Spleen (tissue), 7 donors: ENCODE results near the gene PSD.
"Not testable (repeated sequence)": the region's sequence is repeated elsewhere in the genome, so short reads cannot be mapped to it uniquely, and the experiment has no call there.

Experiments
- POLR2A ChIP-seq, 3 donors: fragments of 450-650 bp; IDR thresholded peaks; one replicate each; pipeline ENCODE4 v1.5.1; 2017; ENCODE audit warnings: antibody characterized with exemption in 3 of 3, mild to moderate bottlenecking in 1 of 3
- POLR2AphosphoS5 ChIP-seq, 3 donors: sonication (generic); formaldehyde crosslinking; IDR thresholded peaks; one replicate each; pipeline ENCODE4 v1.5.1; 2017; ENCODE audit warnings: antibody characterized with exemption in 3 of 3
- TF ChIP-seq, protein P1 (sequence below), 11 experiments: fragments of 200-600 bp in 7 of 11; fragments of 450-650 bp in 4 of 11; sonication (generic) in 4 of 11; IDR thresholded peaks in 8 of 11; conservative IDR thresholded peaks in 3 of 11; 1 replicate in 7 of 11; 2 replicates in 4 of 11; pipeline versions ENCODE4 v1.4.0 to v1.8.0; 2016 to 2021; ENCODE audit warnings: antibody characterized with exemption in 11 of 11, inconsistent platforms in 4 of 11, mild to moderate bottlenecking in 1 of 11
- donor health status: DM: no; HTN: no; CAD: no; lungs with moderate emphysema.
- donor health status: DM: no; HTN: no; CAD: no.
- donor health status: DM: no; HTN: no; CAD: no.

DNA sequence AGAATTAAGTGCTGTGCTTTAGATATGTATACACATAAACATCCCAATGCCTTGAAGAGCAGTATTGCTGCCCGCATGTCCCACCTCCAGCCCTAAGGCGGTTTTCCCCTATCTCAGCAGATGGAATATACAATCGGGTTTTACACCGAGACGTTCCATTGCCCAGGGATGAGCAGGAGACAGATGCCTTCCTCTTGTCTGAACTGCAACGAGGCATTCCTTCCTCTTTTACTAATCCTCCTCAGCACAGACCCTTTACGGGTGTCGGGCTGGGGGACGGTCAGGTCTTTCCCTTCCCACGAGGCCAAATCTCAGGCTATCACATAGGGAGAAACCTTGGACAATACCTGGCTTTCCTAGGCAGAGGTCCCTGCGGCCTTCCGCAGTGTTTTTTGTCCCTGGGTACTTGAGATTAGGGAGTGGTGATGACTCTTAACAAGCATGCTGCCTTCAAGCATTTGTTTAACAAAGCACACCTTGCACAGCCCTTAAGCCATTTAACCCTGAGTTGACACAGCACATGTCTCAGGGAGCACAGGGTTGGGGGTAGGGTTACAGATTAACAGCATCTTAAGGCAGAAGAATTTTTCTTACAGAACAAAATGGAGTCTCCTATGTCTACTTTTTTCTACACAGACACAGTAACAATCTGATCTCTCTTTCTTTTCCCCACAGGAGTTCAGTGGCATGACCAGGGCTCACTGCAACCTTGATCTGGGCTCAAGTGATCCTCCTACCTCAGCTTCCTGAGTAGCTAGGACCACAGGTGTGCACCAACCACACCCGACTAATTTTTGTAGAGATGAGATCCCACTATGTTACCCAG lies 36.3 kb upstream of the PSD start:
- TF ChIP-seq, protein P1, sequence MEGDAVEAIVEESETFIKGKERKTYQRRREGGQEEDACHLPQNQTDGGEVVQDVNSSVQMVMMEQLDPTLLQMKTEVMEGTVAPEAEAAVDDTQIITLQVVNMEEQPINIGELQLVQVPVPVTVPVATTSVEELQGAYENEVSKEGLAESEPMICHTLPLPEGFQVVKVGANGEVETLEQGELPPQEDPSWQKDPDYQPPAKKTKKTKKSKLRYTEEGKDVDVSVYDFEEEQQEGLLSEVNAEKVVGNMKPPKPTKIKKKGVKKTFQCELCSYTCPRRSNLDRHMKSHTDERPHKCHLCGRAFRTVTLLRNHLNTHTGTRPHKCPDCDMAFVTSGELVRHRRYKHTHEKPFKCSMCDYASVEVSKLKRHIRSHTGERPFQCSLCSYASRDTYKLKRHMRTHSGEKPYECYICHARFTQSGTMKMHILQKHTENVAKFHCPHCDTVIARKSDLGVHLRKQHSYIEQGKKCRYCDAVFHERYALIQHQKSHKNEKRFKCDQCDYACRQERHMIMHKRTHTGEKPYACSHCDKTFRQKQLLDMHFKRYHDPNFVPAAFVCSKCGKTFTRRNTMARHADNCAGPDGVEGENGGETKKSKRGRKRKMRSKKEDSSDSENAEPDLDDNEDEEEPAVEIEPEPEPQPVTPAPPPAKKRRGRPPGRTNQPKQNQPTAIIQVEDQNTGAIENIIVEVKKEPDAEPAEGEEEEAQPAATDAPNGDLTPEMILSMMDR (IDR thresholded peaks at IDR 0.05 in 8 of 11, conservative IDR thresholded peaks at IDR 0.05 in 3 of 11), result not testable (repeated sequence)
- not testable (repeated sequence) for TF ChIP-seq POLR2A, POLR2AphosphoS5 (IDR thresholded peaks at IDR 0.05)
